Islet of Langerhans (tissue), 1 donor: ENCODE data around the gene TSR3.

ENCODE experiments used
- FAIRE-seq: peaks from one replicate; lab custom pipeline; 2011; peaks lifted over from hg19 to GRCh38; lab: Jason Lieb, UNC

TSR3 gene

DNA sequence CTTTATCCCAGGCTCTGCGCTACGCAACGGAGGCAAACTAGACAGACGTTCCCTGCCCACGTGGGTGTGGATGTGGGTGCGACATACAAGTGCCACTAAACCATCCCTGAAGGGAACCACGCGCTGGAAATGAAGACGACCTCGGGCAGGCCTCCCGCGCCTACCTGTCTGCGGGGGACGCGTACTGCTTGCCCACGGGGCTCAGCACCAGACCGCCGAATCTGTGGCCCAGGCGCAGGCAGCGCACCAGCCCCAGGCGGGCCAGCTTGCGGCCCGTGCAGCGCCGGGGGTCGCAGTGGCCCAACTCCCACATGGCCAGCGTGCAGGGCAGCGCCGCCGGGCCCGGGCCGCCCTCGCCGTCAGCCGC is 480 bp downstream of the TSR3 start:
- FAIRE-seq: no peak

GRCh38 chr16:1350691-1351090 is 987 bp downstream of the TSR3 start:
- no peak for FAIRE-seq

DNA sequence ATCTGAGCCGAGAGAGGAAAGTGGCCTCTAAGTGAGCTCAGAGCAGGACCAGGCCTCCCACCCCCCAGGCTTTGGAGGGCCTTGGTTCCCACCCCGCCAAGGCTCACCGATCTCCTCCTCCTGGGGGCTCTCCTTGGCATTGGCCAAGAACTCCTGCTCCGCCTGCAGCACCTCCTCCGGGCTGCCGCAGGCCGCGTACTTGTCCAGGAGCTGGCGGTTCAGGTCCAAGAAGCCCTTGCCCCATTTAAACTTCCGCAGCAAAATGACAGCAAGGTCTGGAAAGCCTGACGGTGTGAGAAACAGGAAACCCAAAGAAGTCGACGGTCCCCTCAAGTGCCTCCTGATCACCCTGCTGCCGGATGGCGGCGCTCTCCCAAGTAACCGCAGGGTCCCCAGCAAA is 1.7 kb downstream of the TSR3 start:
- FAIRE-seq: no peak

- no peak for FAIRE-seq
Observed at GRCh38 chr16:1349351-1349750, 2.3 kb downstream of the TSR3 start.

DNA sequence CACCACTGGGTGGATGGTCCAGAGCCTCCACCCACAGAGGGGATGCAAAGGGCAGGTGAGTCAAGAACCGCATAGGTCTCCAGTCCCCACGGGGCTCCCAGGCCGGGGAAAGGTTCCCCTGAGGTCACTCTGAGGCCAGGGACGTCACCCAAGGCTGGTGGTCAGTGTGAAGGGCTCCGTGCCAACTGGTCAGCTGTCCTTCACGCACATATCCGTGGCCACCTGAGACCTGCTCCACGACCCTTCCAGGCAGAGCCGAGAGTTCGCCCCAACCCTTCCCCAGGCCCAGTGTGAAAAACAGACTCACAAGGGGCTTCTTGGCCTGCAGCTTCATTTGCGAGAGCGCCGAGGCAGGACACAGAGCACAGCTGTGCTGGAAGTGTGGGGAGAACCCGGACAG is 2.8 kb downstream of the TSR3 start:
- no peak for FAIRE-seq

DNA sequence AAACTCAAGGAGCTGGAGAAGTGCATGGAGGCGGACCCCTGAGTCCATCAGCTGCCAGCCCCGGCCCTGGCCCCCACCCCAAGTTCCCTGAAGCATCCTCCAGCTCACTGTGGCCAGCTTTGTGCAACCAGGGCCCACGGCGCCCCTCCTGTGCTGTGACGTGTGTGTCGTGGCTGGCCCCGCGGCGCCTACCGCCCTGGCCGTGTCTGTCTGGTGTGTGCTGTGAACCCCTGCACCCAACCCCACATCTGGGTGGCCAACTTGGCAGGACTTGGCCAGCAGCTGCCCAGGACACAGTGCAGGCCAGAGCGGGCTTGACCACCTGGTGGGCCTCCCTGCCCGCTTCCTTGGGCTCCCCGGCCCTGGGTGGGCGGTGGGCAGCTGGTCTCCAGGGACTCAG is 3.2 kb downstream of the TSR3 start:
- no peak for FAIRE-seq

GRCh38 chr16:1347962-1348361 is 3.7 kb downstream of the TSR3 start:
- no peak for FAIRE-seq

DNA sequence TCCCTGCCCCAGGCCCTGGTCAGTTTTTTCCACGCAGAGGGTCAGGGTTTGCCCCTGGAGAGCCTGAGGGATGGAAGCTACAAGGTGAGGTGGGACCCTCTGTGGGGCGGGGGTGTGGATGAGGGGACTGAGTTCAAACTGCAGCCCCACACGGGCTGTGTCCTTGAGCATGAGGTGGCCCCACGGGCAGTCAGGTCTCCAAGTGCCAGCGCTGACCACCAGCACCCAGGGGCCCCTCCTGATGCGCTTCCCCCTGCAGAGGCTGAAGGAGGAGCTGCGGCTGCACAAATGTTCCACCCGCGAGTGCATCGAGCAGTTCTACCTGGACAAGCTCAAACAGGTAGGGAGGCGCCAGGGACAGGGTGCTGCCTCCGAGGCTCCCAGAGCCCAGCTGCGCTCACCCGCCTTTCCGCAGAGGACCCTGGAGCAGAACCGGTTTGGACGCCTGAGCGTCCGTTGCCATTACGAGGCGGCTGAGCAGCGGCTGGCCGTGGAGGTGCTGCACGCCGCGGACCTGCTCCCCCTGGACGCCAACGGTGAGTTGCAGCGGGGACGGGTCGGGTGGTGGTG is 4.3 kb downstream of the TSR3 start:
- no peak for FAIRE-seq

- no peak for FAIRE-seq
Observed at GRCh38 chr16:1346422-1347285, 5.0 kb downstream of the TSR3 start.

GRCh38 chr16:1345651-1346421 is 5.8 kb downstream of the TSR3 start:
- no peak for FAIRE-seq

DNA sequence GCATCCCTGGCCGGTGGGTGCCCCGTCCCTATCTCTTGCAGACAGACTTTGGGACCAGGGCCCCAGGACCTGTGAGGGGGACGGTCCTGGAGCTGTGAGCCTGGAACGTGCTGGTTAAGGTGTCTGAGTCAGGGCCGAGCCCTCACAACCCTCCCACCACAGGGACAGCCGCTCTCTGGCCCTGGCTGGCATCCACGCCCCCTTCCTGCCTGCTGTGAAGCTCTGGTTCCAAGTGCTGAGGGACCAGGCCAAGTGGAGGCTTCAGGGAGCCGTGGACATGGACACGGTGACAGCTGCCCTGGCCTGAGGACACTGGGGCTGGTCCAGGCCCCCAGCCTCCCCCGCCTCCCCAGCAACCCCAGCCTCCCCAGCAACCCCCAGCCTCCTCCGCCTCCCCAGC is 6.6 kb downstream of the TSR3 start:
- no peak for FAIRE-seq

DNA sequence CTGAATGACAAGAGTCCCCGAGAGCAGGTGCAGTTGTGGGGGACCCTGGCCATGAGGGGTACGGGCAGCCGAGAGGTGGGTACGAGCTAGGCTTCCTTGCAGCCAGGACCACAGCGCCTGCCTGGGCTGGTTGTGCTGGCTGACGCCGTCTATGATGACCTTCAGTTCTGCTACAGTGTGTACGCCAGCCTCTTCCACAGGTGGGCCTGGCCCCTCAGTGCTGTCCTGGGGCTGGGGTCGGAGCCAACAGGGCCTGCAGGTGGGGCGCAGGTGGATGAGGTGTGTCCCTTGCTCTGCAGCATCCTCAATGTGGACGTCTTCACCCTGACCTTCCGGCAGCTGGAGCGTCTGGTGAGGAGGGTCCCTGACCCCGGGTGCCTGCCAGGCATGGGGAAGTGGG is 7.2 kb downstream of the TSR3 start:
- FAIRE-seq: no peak

DNA sequence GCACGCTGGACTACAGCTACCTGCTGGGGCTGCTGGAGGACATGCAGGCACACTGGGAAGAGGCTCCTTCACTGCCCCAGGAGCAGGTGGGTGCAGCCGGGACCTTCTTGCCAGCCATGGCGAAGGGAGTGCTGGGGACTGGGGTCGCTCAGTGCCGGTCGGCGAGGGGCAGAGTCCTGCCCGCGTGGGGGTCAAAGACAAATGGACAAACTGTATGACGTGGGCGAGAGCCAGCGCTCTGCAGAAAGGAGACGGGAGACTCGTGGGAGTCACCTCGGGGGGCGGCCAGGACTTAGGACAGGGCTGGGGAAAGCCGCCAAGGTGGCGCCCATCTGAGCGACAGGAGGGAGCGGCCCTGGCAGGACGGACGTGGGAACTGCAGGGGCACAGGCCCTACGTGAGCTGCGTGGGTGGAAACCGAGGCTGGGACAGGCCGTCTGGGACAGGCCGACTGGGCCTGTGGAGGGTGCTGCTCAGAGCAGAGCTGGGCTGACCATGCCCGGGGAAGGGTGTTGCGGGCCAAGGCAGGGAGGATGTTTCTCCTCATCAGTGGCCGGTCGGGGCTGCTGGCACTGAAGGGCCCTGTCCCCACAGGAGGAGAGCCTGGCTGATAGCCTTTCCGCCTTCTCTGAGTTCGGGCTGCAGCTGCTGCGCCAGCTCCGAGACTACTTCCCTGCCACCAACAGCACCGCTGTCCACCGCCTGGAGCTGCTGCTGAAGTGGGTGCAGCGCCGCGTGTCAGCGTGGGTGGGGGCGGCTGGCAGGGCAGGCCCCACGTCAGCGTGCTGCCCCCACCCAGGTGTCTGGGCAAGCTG is 8.0 kb downstream of the TSR3 start:
- no peak for FAIRE-seq

DNA sequence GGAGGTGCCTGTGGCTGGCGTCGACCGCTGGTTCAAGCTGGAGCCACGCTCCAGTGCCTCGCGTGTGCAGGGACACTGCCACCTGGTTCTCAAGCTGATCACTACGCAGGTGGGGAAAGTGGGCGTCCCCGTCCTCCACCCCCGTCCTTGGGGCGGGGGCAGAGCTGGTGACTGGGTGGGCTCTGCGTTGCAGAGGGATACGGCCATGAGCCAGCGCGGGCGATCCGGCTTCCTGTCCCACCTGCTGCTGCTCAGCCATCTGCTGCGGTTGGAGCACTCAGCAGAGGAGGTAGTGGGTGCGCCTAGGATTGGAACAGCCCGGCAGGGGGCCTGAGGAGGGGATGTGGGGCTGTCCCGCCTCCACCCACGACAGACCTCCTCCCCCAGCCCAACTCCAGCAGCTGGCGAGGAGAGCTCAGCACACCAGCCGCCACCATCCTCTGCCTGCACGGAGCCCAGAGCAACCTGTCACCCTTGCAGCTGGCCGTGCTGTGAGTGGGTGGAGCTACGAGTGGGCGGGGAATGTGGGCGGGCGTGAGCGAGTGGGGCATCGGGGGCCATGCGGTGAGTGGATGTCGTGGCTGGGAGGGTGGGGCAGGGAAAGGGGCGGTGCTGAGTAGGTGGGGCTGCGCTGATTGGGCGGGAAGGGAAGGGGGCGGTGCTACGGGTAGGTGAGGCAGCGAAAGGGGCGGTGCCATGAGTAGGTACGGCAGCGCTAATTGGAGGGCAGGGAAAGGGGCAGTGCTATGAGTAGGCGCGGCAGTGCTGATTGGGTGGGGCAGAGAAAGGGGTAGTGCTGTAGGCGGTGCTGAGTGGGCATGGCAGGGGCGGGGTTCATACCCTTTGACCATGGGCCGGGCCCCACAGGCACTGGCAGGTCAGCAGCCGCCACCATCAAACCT is 8.9 kb downstream of the TSR3 start:
- no peak for FAIRE-seq

GRCh38 chr16:1341495-1342420 is 9.9 kb downstream of the TSR3 start:
- FAIRE-seq: no peak

GRCh38 chr16:1340730-1341494 is 10.8 kb downstream of the TSR3 start:
- FAIRE-seq: no peak

GRCh38 chr16:1338855-1339675 is 12.6 kb downstream of the TSR3 start:
- FAIRE-seq: no peak

DNA sequence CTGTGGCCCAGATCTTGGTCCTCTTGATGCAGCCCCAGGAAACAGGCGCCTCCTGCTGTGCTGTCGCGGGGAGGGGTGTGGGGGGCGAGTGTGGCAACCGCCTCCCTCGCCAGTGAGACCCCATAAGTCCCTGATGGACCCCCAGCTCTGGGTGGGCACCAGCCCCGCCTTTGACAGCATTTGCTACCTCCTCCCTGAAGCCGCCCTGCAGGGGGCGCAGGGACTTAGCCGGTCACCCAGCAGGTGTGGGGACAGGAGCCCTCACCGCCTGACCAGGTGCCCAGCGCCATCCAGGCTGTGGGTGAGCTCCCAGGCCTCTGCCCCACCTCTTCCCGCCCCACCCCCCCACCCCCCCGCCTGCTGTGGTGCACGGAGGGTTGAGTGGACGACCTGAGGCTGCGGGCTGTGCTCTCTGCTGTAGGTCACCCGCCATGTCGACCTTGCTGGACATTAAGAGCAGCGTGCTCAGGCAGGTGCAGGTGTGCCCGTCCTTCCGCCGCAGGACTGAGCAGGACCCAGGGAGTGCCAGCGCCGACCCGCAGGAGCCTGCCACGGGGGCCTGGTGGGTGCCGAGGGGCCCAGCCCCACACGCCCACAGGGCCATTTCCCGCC is 13.5 kb downstream of the TSR3 start:
- no peak for FAIRE-seq
